ENCODE results near the gene DNAJC28. TPM values are rescaled to one million over a fixed set of nuclear protein-coding genes. Genes with fewer than 3 reads are reported as not detected.

Gene DNAJC28
- total RNA-seq, 1 experiment from 2014 or later: 1.5 TPM

- no peak overlapping the region for H3K4me3 ChIP-seq (ENCODE audit: low read depth in 2 of 2, low read length in 2 of 2)
- BruUV-seq (replicated peaks): no TSS peak
- DNase-seq (ENCODE audit: low read depth, low spot score) (no peak), ATAC-seq (no peak)
- H3K4me1 ChIP-seq (ENCODE audit: control insufficient read depth, insufficient read depth, low read length): no peaks in the 10 kb centered on the region
- no peak overlapping the region for H3K27ac ChIP-seq (ENCODE audit: low read length)
- ChIA-PET POLR2A (no interaction called here), CTCF (no interaction called here)
- in situ Hi-C loops (cut with HindIII; ENCODE audit: low pct_unique_long_range_greater_than_20kb, low sequenced_read_pairs) (no loop called here), intact Hi-C loops (cut with micrococcal nuclease; ENCODE audit: unreplicated experiment) (no loop called here)
- H3K9me3 ChIP-seq (ENCODE audit: control insufficient read depth, insufficient read depth, low read depth, low read length): no peaks in the 10 kb centered on the region
- no peak for TF ChIP-seq POLR2AphosphoS5 (IDR thresholded peaks at IDR 0.05; ENCODE audit: low read depth, low read length)
- no peak for TF ChIP-seq CTCF (IDR thresholded peaks at IDR 0.05)
- TF ChIP-seq REST (IDR thresholded peaks at IDR 0.05; ENCODE audit: insufficient read depth in 1 of 2, low read depth in 2 of 2, low read length in 1 of 2): no peak
- TF ChIP-seq TCF7L2 (IDR thresholded peaks at IDR 0.05; ENCODE audit: low read depth, low read length): no peak
- no peak for TF ChIP-seq SIN3A (IDR thresholded peaks at IDR 0.05; ENCODE audit: borderline replicate concordance, insufficient read depth, low read depth, low read length)
- no peaks in the 10 kb centered on the region for H3K27me3 ChIP-seq (ENCODE audit: control insufficient read depth, insufficient read depth, low read length)
- no peaks in the 10 kb centered on the region for H3K36me3 ChIP-seq (ENCODE audit: control insufficient read depth, insufficient read depth, low read length)
Measured at GRCh38 chr21:33496345-33496744, 4.8 kb upstream of the DNAJC28 start.

- in situ Hi-C loops (cut with HindIII; ENCODE audit: low pct_unique_long_range_greater_than_20kb, low sequenced_read_pairs): no loop called here
Measured at GRCh38 chr21:33495743-33496142, 4.2 kb upstream of the DNAJC28 start.

More at GRCh38 chr21:33495743-33496142, 4.2 kb upstream of the DNAJC28 start:
- ChIA-PET CTCF (no interaction called here), POLR2A (no interaction called here)
- TF ChIP-seq REST (IDR thresholded peaks at IDR 0.05; ENCODE audit: insufficient read depth in 1 of 2, low read depth in 2 of 2, low read length in 1 of 2): no peak
- TF ChIP-seq CTCF (IDR thresholded peaks at IDR 0.05): no peak
- no peak for TF ChIP-seq TCF7L2 (IDR thresholded peaks at IDR 0.05; ENCODE audit: low read depth, low read length)
- TF ChIP-seq SIN3A (IDR thresholded peaks at IDR 0.05; ENCODE audit: borderline replicate concordance, insufficient read depth, low read depth, low read length): no peak
- TF ChIP-seq POLR2AphosphoS5 (IDR thresholded peaks at IDR 0.05; ENCODE audit: low read depth, low read length): no peak
- H3K36me3 ChIP-seq (ENCODE audit: control insufficient read depth, insufficient read depth, low read length): no peaks in the 10 kb centered on the region
- intact Hi-C loops (cut with micrococcal nuclease; ENCODE audit: unreplicated experiment): no loop called here
- BruUV-seq (replicated peaks): no TSS peak
- H3K4me1 ChIP-seq (ENCODE audit: control insufficient read depth, insufficient read depth, low read length): no peaks in the 10 kb centered on the region
- no peak overlapping the region for H3K4me3 ChIP-seq (ENCODE audit: low read depth in 2 of 2, low read length in 2 of 2)
- ATAC-seq (no peak), DNase-seq (ENCODE audit: low read depth, low spot score) (no peak)
- H3K27ac ChIP-seq (ENCODE audit: low read length): no peak overlapping the region
- H3K27me3 ChIP-seq (ENCODE audit: control insufficient read depth, insufficient read depth, low read length): no peaks in the 10 kb centered on the region
- no peaks in the 10 kb centered on the region for H3K9me3 ChIP-seq (ENCODE audit: control insufficient read depth, insufficient read depth, low read depth, low read length)
